Renal pelvis (tissue), 4 donors: ENCODE measurements around the gene TRMU. TPM values are rescaled to one million over a fixed set of nuclear protein-coding genes. Genes with fewer than 3 reads are reported as not detected.
"Not testable (repeated sequence)": the region's sequence is repeated elsewhere in the genome, so short reads cannot be mapped to it uniquely, and the experiment has no call there.

ENCODE experiments used
- DNase-seq: peaks from one replicate; pipeline ENCODE4 v3.0.0-alpha.2; 2013
- polyA plus RNA-seq, 3 donors: library from polyadenylated mRNA; unstranded; fragments of 120-200 nt; gene quantifications; one replicate each; pipeline ENCODE4 v1.2.1, GENCODE V29; 2013; ENCODE audit not compliant: insufficient read length in 3 of 3

The TRMU gene
- polyA plus RNA-seq, 3 donors: 55.1 to 58.5 (median 55.9) TPM

- DNase-seq: no peak
Observed at GRCh38 chr22:46381142-46381541, 45.6 kb downstream of the TRMU start.

- no peak for DNase-seq
Observed at GRCh38 chr22:46381731-46382130, 46.2 kb downstream of the TRMU start.

- no peak for DNase-seq
Observed at GRCh38 chr22:46382524-46382923, 47.0 kb downstream of the TRMU start.

GRCh38 chr22:46386312-46386711, 50.8 kb downstream of the TRMU start:
- no peak for DNase-seq

GRCh38 chr22:46387748-46388147, 52.2 kb downstream of the TRMU start:
- DNase-seq: no peak

- DNase-seq: no peak
Observed at GRCh38 chr22:46388647-46389046, 53.1 kb downstream of the TRMU start.

- DNase-seq: no peak
Observed at GRCh38 chr22:46389081-46389480, 53.6 kb downstream of the TRMU start.

- no peak for DNase-seq
Observed at GRCh38 chr22:46390105-46390651, 54.7 kb downstream of the TRMU start.

- DNase-seq: peak; percentile 65
Observed at GRCh38 chr22:46390652-46391301, 55.3 kb downstream of the TRMU start.

- DNase-seq: no peak
Observed at GRCh38 chr22:46391486-46392136, 56.1 kb downstream of the TRMU start.

GRCh38 chr22:46392137-46392844, 56.8 kb downstream of the TRMU start:
- DNase-seq: no peak

GRCh38 chr22:46393873-46394272, 58.4 kb downstream of the TRMU start:
- DNase-seq: no peak

- DNase-seq: no peak
Observed at GRCh38 chr22:46394622-46395021, 59.1 kb downstream of the TRMU start.

- DNase-seq: no peak
Observed at GRCh38 chr22:46395145-46395544, 59.6 kb downstream of the TRMU start.

GRCh38 chr22:46397049-46397448, 61.5 kb downstream of the TRMU start:
- DNase-seq: not testable (repeated sequence)

- no peak for DNase-seq
Observed at GRCh38 chr22:46397514-46397913, 62.0 kb downstream of the TRMU start.

- DNase-seq: no peak
Observed at GRCh38 chr22:46397951-46398350, 62.4 kb downstream of the TRMU start.

- no peak for DNase-seq
Observed at GRCh38 chr22:46399251-46400024, 63.9 kb downstream of the TRMU start.

GRCh38 chr22:46401370-46401769, 65.9 kb downstream of the TRMU start:
- DNase-seq: no peak

- no peak for DNase-seq
Observed at GRCh38 chr22:46402505-46402904, 67.0 kb downstream of the TRMU start.

GRCh38 chr22:46403880-46404279, 68.4 kb downstream of the TRMU start:
- not testable (repeated sequence) for DNase-seq

GRCh38 chr22:46405901-46406300, 70.4 kb downstream of the TRMU start:
- no peak for DNase-seq
